MM.1S (cell line): ENCODE data around the gene STX1B.

Experiments
- DNase-seq: peaks from one replicate; pipeline ENCODE4 v3.0.0-alpha.2; 2015
- H2AFZ ChIP-seq: fragments of 300-600 bp; sonication (generic); 2 replicates; pipeline ENCODE4 v1.6.0; 2016; ENCODE audit warnings: antibody characterized with exemption, low read length
- H3F3A ChIP-seq: fragments of 300-600 bp; sonication (generic); 2 replicates; pipeline ENCODE4 v1.6.1; 2016; ENCODE audit warnings: mild to moderate bottlenecking, antibody characterized with exemption, low read length, moderate library complexity, mixed read lengths; ENCODE audit not compliant: insufficient read depth
- H3K27ac ChIP-seq: fragments of 300-600 bp; sonication (generic); 2 replicates; pipeline ENCODE4 v1.5.1; 2016; ENCODE audit warnings: mild to moderate bottlenecking, low read length
- H3K27me3 ChIP-seq: fragments of 300-600 bp; sonication (generic); replicated peaks from 2 replicates; pipeline ENCODE4 v1.6.0; 2016; ENCODE audit warnings: low read length; ENCODE audit not compliant: insufficient read depth
- H3K36me3 ChIP-seq: fragments of 300-600 bp; sonication (generic); replicated peaks from 2 replicates; pipeline ENCODE4 v1.6.1; 2016; ENCODE audit warnings: mild to moderate bottlenecking, low read length, mixed read lengths; ENCODE audit not compliant: insufficient read depth
- H3K4me1 ChIP-seq: fragments of 300-600 bp; sonication (generic); 2 replicates; pipeline ENCODE4 v1.6.1; 2016; ENCODE audit warnings: low read length, mixed read lengths
- H3K4me2 ChIP-seq: fragments of 300-600 bp; sonication (generic); 2 replicates; pipeline ENCODE4 v1.6.0; 2016; ENCODE audit warnings: low read depth, low read length
- H3K4me3 ChIP-seq: fragments of 300-600 bp; sonication (generic); 2 replicates; pipeline ENCODE4 v1.5.1; 2016; ENCODE audit warnings: low read length, mixed read lengths
- H3K79me2 ChIP-seq: fragments of 300-600 bp; sonication (generic); 2 replicates; pipeline ENCODE4 v1.6.1; 2016; ENCODE audit warnings: mixed run types, low read length, mixed read lengths
- H3K9ac ChIP-seq: fragments of 300-600 bp; sonication (generic); 2 replicates; pipeline ENCODE4 v1.6.1; 2016; ENCODE audit warnings: low read length, mixed read lengths
- H3K9me2 ChIP-seq: fragments of 300-600 bp; sonication (generic); replicated peaks from 2 replicates; pipeline ENCODE4 v1.6.1; 2016; ENCODE audit warnings: mild to moderate bottlenecking, low read length, mixed read lengths; ENCODE audit not compliant: insufficient read depth
- H3K9me3 ChIP-seq: fragments of 300-600 bp; sonication (generic); replicated peaks from 2 replicates; pipeline ENCODE4 v1.6.1; 2016; ENCODE audit warnings: mild to moderate bottlenecking, low read length, mixed read lengths; ENCODE audit not compliant: insufficient read depth
- H4K20me1 ChIP-seq: fragments of 300-600 bp; sonication (generic); 2 replicates; pipeline ENCODE4 v1.6.1; 2016; ENCODE audit warnings: mild to moderate bottlenecking, low read length, moderate library complexity, mixed read lengths; ENCODE audit not compliant: insufficient read depth
- CTCF ChIP-seq: fragments of 300-600 bp; sonication (generic); IDR thresholded peaks from 2 replicates; pipeline ENCODE4 v1.5.1; 2016; ENCODE audit warnings: antibody characterized with exemption, low read length, mixed read lengths
- EZH2 ChIP-seq: fragments of 300-600 bp; sonication (generic); optimal IDR thresholded peaks from 2 replicates; pipeline ENCODE3; 2017; ENCODE audit warnings: low read depth, mild to moderate bottlenecking, antibody characterized with exemption, low read length, mixed read lengths
- EZH2phosphoT487 ChIP-seq: fragments of 300-600 bp; sonication (generic); IDR thresholded peaks from 2 replicates; pipeline ENCODE4 v1.6.1; 2018; ENCODE audit warnings: antibody characterized with exemption, low read length

Gene STX1B

GRCh38 chr16:30953511-30954124, 56.8 kb downstream of the STX1B start:
- no peaks in the 10 kb centered on the region for H3K9me3 ChIP-seq
- no peaks in the 10 kb centered on the region for H3K9me2 ChIP-seq
- H3K27ac ChIP-seq, result no peak overlapping the region
- no peak overlapping the region for H3K9ac ChIP-seq
- H4K20me1 ChIP-seq, result no peaks in the 10 kb centered on the region
- peak; percentile 65 for DNase-seq
- TF ChIP-seq EZH2 (no peak), EZH2phosphoT487 (no peak), CTCF (peak; percentile 60)
- peaks cover 29% of the 10 kb centered on the region for H3F3A ChIP-seq
- H3K4me2 ChIP-seq, result no peak overlapping the region
- H3K36me3 ChIP-seq, result no peaks in the 10 kb centered on the region
- H3K4me3 ChIP-seq, result no peak overlapping the region
- H2AFZ ChIP-seq, result no peak overlapping the region
- H3K79me2 ChIP-seq, result peaks cover 18% of the 10 kb centered on the region
- no peaks in the 10 kb centered on the region for H3K27me3 ChIP-seq
- H3K4me1 ChIP-seq, result peaks cover 18% of the 10 kb centered on the region

GRCh38 chr16:30953111-30953510, 57.3 kb downstream of the STX1B start:
- H2AFZ ChIP-seq, result no peak overlapping the region
- TF ChIP-seq CTCF (no peak), EZH2 (no peak), EZH2phosphoT487 (no peak)
- no peaks in the 10 kb centered on the region for H3K9me2 ChIP-seq
- no peaks in the 10 kb centered on the region for H3K36me3 ChIP-seq
- H3K79me2 ChIP-seq, result peaks cover 14% of the 10 kb centered on the region
- H3K4me3 ChIP-seq, result no peak overlapping the region
- peaks cover 17% of the 10 kb centered on the region for H3K4me1 ChIP-seq
- H3K27me3 ChIP-seq, result no peaks in the 10 kb centered on the region
- DNase-seq, result no peak
- H3F3A ChIP-seq, result peaks cover 29% of the 10 kb centered on the region
- no peaks in the 10 kb centered on the region for H3K9me3 ChIP-seq
- no peak overlapping the region for H3K9ac ChIP-seq
- no peak overlapping the region for H3K27ac ChIP-seq
- H4K20me1 ChIP-seq, result no peaks in the 10 kb centered on the region
- no peak overlapping the region for H3K4me2 ChIP-seq

GRCh38 chr16:30951750-30952149, 58.7 kb downstream of the STX1B start:
- no peaks in the 10 kb centered on the region for H4K20me1 ChIP-seq
- TF ChIP-seq EZH2phosphoT487 (no peak), CTCF (no peak), EZH2 (no peak)
- H3F3A ChIP-seq, result peaks cover 23% of the 10 kb centered on the region
- H3K27me3 ChIP-seq, result no peaks in the 10 kb centered on the region
- peaks cover 14% of the 10 kb centered on the region for H3K79me2 ChIP-seq
- no peak overlapping the region for H3K4me3 ChIP-seq
- no peaks in the 10 kb centered on the region for H3K36me3 ChIP-seq
- H3K27ac ChIP-seq, result no peak overlapping the region
- H3K4me1 ChIP-seq, result peaks cover 16% of the 10 kb centered on the region
- no peak overlapping the region for H2AFZ ChIP-seq
- no peaks in the 10 kb centered on the region for H3K9me3 ChIP-seq
- no peak for DNase-seq
- H3K9me2 ChIP-seq, result no peaks in the 10 kb centered on the region
- H3K9ac ChIP-seq, result no peak overlapping the region
- no peak overlapping the region for H3K4me2 ChIP-seq
